ENCODE results near the gene IL6R. TPM values are rescaled to one million over a fixed set of nuclear protein-coding genes. Genes with fewer than 3 reads are reported as not detected.

The IL6R gene
- total RNA-seq, 1 experiment from 2014 or later: 12.2 TPM

- BruUV-seq (replicated peaks): no TSS peak
Observed at GRCh38 chr1:154469844-154470560, 64.9 kb downstream of the IL6R start.

GRCh38 chr1:154471304-154471703, 66.2 kb downstream of the IL6R start:
- H3K27me3 ChIP-seq (ENCODE audit: control insufficient read depth, insufficient read depth, low read length): no peaks in the 10 kb centered on the region
- ChIA-PET POLR2A (no interaction called here), CTCF (no interaction called here)
- no peak for DNase-seq (ENCODE audit: low read depth, low spot score)
- H3K36me3 ChIP-seq (ENCODE audit: control insufficient read depth, insufficient read depth, low read length): no peaks in the 10 kb centered on the region
- in situ Hi-C loops (cut with HindIII; ENCODE audit: low pct_unique_long_range_greater_than_20kb, low sequenced_read_pairs) (no loop called here), intact Hi-C loops (cut with micrococcal nuclease; ENCODE audit: unreplicated experiment) (no loop called here)
- H3K9me3 ChIP-seq (ENCODE audit: control insufficient read depth, insufficient read depth, low read depth, low read length): no peaks in the 10 kb centered on the region
- no TSS peak for BruUV-seq (replicated peaks)
- TF ChIP-seq POLR2AphosphoS5 (IDR thresholded peaks at IDR 0.05; ENCODE audit: low read depth, low read length): no peak
- no peak for TF ChIP-seq CTCF (IDR thresholded peaks at IDR 0.05)
- no peak for TF ChIP-seq SIN3A (IDR thresholded peaks at IDR 0.05; ENCODE audit: borderline replicate concordance, insufficient read depth, low read depth, low read length)
- no peak for TF ChIP-seq TCF7L2 (IDR thresholded peaks at IDR 0.05; ENCODE audit: low read depth, low read length)
- TF ChIP-seq REST (IDR thresholded peaks at IDR 0.05; ENCODE audit: insufficient read depth in 1 of 2, low read depth in 2 of 2, low read length in 1 of 2): no peak
- ATAC-seq: no peak
- H3K27ac ChIP-seq (ENCODE audit: low read length): no peak overlapping the region
- no peaks in the 10 kb centered on the region for H3K4me1 ChIP-seq (ENCODE audit: control insufficient read depth, insufficient read depth, low read length)
- no peak overlapping the region for H3K4me3 ChIP-seq (ENCODE audit: low read depth in 2 of 2, low read length in 2 of 2)

More at GRCh38 chr1:154469844-154470560, 64.9 kb downstream of the IL6R start:
- Histone ChIP-seq H3K36me3 (ENCODE audit: control insufficient read depth, insufficient read depth, low read length) (no peaks in the 10 kb centered on the region), H3K9me3 (ENCODE audit: control insufficient read depth, insufficient read depth, low read depth, low read length) (no peaks in the 10 kb centered on the region), H3K4me1 (ENCODE audit: control insufficient read depth, insufficient read depth, low read length) (no peaks in the 10 kb centered on the region), H3K4me3 (ENCODE audit: low read depth in 2 of 2, low read length in 2 of 2) (no peak overlapping the region), H3K27me3 (ENCODE audit: control insufficient read depth, insufficient read depth, low read length) (no peaks in the 10 kb centered on the region), H3K27ac (ENCODE audit: low read length) (no peak overlapping the region)
- TF ChIP-seq REST (IDR thresholded peaks at IDR 0.05; ENCODE audit: insufficient read depth in 1 of 2, low read depth in 2 of 2, low read length in 1 of 2) (no peak), CTCF (IDR thresholded peaks at IDR 0.05) (no peak), POLR2AphosphoS5 (IDR thresholded peaks at IDR 0.05; ENCODE audit: low read depth, low read length) (no peak)
- in situ Hi-C loops (cut with HindIII; ENCODE audit: low pct_unique_long_range_greater_than_20kb, low sequenced_read_pairs): no loop called here
- intact Hi-C loops (cut with micrococcal nuclease; ENCODE audit: unreplicated experiment): no loop called here
- DNase-seq (ENCODE audit: low read depth, low spot score): no peak
- CTCF ChIA-PET: no interaction called here
- no peak for ATAC-seq
- POLR2A ChIA-PET: no interaction called here

Measured in Panc1 (cell line).